Mucosa of descending colon (tissue), 3 donors: Measurements from ENCODE around the gene SAMD7. TPM values are rescaled to one million over a fixed set of nuclear protein-coding genes. Genes with fewer than 3 reads are reported as not detected.

ENCODE experiments used
- ATAC-seq: fragments of 200-7000 bp; cut with Tn5 transposase; one replicate; pipeline ENCODE4 v1.9.1; 2020; ENCODE audit warnings: mild to moderate bottlenecking, moderate library complexity
- DNase-seq, 3 donors: peaks; one replicate each; pipeline ENCODE4 v3.0.0-alpha.2; 2020
- H3K36me3 ChIP-seq: fragments of 200-600 bp; one replicate; pipeline ENCODE4 v1.8.0; 2021; ENCODE audit warnings: low read depth, mild to moderate bottlenecking
- H3K4me1 ChIP-seq: fragments of 200-600 bp; one replicate; pipeline ENCODE4 v1.8.0; 2021; ENCODE audit warnings: low read depth, mild to moderate bottlenecking
- H3K4me3 ChIP-seq: fragments of 200-600 bp; one replicate; pipeline ENCODE4 v1.8.0; 2021; ENCODE audit warnings: mild to moderate bottlenecking
- H3K9me3 ChIP-seq: fragments of 200-600 bp; one replicate; pipeline ENCODE4 v1.8.0; 2021; ENCODE audit warnings: mild to moderate bottlenecking
- intact Hi-C, 2 donors: fragments of 100-400 bp; cut with DNase I in 1 of 2; cut with micrococcal nuclease in 1 of 2; formaldehyde crosslinking; loops; one replicate each; pipeline versions ENCODE4 v1.11.0 to v1.11.1; 2022; cut with DNase I, micrococcal nuclease
- total RNA-seq, 3 donors: library from RNA; stranded (reverse); fragmentation: NEBNext Ultra II Directional in 2 of 3; extraction: Animal tissue kit (Norgen Biotek cat#: 25700) in 2 of 3; gene quantifications; one replicate each; pipeline versions ENCODE4 v1.2.1 to v1.2.4, GENCODE V29; 2021 to 2023
- TF ChIP-seq, protein P1 (sequence below): fragments of 200-600 bp; IDR thresholded peaks from one replicate; pipeline ENCODE4 v1.8.0; 2022; ENCODE audit warnings: antibody characterized with exemption, mild to moderate bottlenecking
- donor health status: DM: no; HTN: no; CAD: no; lungs with moderate emphysema.
- donor health status: DM: no; HTN: no; CAD: no.
- donor health status: DM: no; HTN: yes; CAD: no.

Gene SAMD7
- total RNA-seq, 3 donors from 2014 or later, result not detected

DNA sequence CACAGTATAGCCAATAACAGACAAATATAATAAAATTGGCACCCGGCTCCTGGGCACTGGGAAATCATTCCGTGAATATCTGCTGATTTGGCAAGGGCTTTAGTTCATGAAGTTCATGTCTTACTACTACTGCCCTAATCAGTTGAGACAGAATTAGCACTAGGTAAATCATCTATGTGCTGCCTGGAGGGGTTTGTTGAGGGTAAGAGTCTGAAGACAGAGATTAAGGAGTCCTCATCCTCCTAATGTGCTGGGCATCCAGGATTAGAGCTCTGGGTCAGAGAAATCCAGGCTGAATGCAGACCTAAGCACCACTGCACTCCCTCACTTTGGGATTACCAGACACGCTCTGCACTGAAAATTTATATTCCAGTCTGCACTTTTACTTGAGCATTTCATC lies 2.0 kb downstream of the SAMD7 start:
- DNase-seq (no peak), ATAC-seq (no peak)
- intact Hi-C loops, result no loop called here
- Histone ChIP-seq H3K4me3 (no peak overlapping the region), H3K9me3 (no peaks in the 10 kb centered on the region), H3K4me1 (no peaks in the 10 kb centered on the region), H3K36me3 (no peaks in the 10 kb centered on the region)
- TF ChIP-seq, protein P1, sequence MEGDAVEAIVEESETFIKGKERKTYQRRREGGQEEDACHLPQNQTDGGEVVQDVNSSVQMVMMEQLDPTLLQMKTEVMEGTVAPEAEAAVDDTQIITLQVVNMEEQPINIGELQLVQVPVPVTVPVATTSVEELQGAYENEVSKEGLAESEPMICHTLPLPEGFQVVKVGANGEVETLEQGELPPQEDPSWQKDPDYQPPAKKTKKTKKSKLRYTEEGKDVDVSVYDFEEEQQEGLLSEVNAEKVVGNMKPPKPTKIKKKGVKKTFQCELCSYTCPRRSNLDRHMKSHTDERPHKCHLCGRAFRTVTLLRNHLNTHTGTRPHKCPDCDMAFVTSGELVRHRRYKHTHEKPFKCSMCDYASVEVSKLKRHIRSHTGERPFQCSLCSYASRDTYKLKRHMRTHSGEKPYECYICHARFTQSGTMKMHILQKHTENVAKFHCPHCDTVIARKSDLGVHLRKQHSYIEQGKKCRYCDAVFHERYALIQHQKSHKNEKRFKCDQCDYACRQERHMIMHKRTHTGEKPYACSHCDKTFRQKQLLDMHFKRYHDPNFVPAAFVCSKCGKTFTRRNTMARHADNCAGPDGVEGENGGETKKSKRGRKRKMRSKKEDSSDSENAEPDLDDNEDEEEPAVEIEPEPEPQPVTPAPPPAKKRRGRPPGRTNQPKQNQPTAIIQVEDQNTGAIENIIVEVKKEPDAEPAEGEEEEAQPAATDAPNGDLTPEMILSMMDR, result no peak

DNA sequence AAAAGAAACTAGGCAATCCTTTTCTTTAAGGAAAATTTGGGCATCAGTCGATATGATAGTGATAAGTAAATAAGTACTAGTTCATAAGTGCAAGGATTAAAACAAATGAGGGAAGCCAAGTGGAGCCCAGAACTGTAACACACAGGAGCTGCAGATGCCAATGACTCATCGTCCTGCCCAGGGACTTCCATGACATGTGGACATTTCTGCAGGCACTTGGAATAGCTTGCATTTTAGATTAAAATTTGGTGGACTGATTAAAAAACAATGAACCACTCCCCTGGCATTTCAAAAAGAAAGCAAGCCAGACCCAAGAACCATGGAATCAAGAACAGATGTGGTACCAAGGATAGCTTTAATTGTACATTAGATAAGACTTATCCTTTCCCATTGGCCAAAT lies 2.9 kb downstream of the SAMD7 start:
- no peak overlapping the region for H3K4me3 ChIP-seq
- intact Hi-C loops, result no loop called here
- no peak for DNase-seq
- H3K4me1 ChIP-seq, result no peaks in the 10 kb centered on the region
- ATAC-seq, result no peak
- H3K36me3 ChIP-seq, result no peaks in the 10 kb centered on the region
- H3K9me3 ChIP-seq, result no peaks in the 10 kb centered on the region
- TF ChIP-seq, protein P1, result no peak

DNA sequence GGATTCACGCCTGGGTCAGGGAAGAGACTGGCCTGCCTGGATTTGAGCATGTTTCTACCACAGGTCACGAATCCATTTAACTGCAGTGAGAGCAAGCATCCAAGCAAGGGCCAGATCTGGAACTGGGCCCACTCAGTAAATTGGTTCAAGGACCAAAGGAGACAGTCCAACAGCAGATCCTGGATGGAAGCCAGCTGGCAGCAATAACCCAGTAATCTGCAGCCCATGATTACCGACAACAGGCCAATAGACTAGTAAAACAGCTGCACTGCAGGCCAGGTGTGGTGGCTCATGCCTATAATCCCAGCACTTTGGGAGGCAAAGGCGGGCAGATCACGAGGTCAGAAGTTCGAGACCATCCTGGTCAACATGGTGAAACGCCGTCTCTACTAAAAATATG lies 11.8 kb downstream of the SAMD7 start:
- no peaks in the 10 kb centered on the region for H3K9me3 ChIP-seq
- ATAC-seq (peak; percentile 95), DNase-seq (peak; percentile 68 to 95 (median 85))
- peaks cover 6% of the 10 kb centered on the region for H3K4me1 ChIP-seq
- intact Hi-C loops, result no loop called here
- no peaks in the 10 kb centered on the region for H3K36me3 ChIP-seq
- H3K4me3 ChIP-seq, result no peak overlapping the region
- TF ChIP-seq, protein P1, result no peak

DNA sequence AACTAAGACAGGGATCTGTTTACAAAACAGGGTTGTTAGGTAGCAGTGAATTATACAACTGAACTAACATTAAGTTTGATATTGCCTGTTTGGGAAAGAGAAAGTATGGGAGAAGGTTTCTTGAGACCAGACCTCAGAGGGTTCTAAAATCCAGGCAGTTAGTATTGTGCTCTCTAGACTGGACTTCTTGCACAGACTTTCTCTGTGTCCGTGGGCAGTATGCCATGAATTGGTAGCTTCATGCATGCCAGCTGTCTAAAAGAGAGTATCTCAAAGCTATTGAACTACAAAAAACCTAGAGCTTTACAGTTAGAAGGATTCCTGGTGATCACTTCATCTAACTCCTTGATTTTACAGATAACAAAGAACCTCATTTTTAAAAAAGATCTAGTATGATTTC lies 12.5 kb downstream of the SAMD7 start:
- DNase-seq (no peak), ATAC-seq (no peak)
- Histone ChIP-seq H3K4me1 (peaks cover 6% of the 10 kb centered on the region), H3K4me3 (no peak overlapping the region), H3K9me3 (no peaks in the 10 kb centered on the region), H3K36me3 (no peaks in the 10 kb centered on the region)
- intact Hi-C loops, result no loop called here
- TF ChIP-seq, protein P1, result no peak

DNA sequence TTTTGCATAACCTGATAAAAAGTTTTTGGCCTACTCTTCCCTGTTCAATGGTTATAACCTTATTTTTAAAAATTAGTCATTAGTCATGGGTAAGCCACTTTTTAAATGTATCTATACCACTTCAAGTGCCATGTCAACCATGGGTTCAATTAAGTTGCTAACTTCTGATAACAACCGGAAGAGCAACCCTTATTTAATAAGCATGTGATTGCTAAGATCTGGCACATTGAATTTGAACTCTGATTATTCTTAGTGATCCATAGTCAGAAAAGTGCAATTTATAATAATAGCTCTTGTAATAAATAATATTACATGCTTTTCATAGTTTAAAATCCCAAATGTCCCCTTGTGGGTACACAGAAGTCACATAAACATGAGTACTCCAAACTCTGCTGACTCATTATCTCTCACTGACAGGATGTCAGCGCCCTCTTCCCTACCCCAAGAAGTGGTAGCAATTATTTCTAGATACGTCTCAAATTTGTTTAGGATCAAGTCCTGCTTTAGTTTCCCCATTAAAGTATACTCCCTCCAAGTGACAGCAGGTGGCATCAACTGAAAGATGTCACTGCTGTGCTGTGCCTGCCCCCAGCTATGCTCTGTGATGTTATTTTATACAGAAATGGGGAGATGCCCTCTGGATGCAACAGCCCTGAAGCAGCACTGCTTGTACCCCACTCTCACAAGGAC lies 18.6 kb downstream of the SAMD7 start:
- Histone ChIP-seq H3K4me1 (no peaks in the 10 kb centered on the region), H3K36me3 (no peaks in the 10 kb centered on the region), H3K4me3 (no peak overlapping the region), H3K9me3 (no peaks in the 10 kb centered on the region)
- intact Hi-C loops, result no loop called here
- DNase-seq (no peak), ATAC-seq (peak; percentile 40)
- TF ChIP-seq, protein P1, result no peak

DNA sequence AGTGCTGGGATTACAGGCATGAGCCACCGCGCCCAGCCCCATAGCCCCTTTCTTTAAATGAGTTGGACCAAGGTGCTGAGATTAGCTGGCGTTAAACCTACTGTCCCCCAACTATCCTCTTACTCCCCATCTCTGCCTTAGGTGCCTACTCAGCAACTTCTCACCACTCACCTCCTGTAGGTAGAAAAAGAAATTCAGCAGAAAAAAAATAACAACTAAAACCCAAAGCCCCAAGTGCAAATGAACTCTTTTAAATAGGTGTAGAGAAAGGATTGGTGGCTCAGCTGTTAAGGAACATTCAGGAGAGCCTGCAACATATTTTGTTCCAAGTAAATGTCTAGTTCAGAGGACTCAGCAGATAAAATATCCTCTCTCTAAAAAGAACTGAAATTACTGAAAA lies 19.5 kb downstream of the SAMD7 start:
- intact Hi-C loops, result no loop called here
- TF ChIP-seq, protein P1, result no peak
- Histone ChIP-seq H3K4me1 (no peaks in the 10 kb centered on the region), H3K4me3 (no peak overlapping the region), H3K36me3 (no peaks in the 10 kb centered on the region), H3K9me3 (no peaks in the 10 kb centered on the region)
- DNase-seq, result no peak
- ATAC-seq, result no peak
